ENCODE measurements around the gene TSPO.

Gene TSPO

GRCh38 chr22:43110927-43111623 is 40.3 kb upstream of the TSPO start:
- peak overlapping the region; percentile 35; the same call in 1 of the 2 replicates for H3K4me3 ChIP-seq (ENCODE audit: low read length)
- no peak for TF ChIP-seq CTCF (conservative IDR thresholded peaks at IDR 0.05; ENCODE audit: low read length)
- no peak for DNase-seq (ENCODE audit: low read depth)

- TF ChIP-seq CTCF (conservative IDR thresholded peaks at IDR 0.05; ENCODE audit: low read length), result no peak
- no peak for DNase-seq (ENCODE audit: low read depth)
- H3K4me3 ChIP-seq (ENCODE audit: low read length), result no peak overlapping the region
Measured at GRCh38 chr22:43113526-43114251, 37.7 kb upstream of the TSPO start.

GRCh38 chr22:43114958-43115357 is 36.4 kb upstream of the TSPO start:
- DNase-seq (ENCODE audit: low read depth), result no peak
- no peak for TF ChIP-seq CTCF (conservative IDR thresholded peaks at IDR 0.05; ENCODE audit: low read length)
- no peak overlapping the region for H3K4me3 ChIP-seq (ENCODE audit: low read length)

- no peak for DNase-seq (ENCODE audit: low read depth)
- no peak for TF ChIP-seq CTCF (conservative IDR thresholded peaks at IDR 0.05; ENCODE audit: low read length)
- H3K4me3 ChIP-seq (ENCODE audit: low read length), result no peak overlapping the region
Measured at GRCh38 chr22:43116932-43117331, 34.4 kb upstream of the TSPO start.

DNA sequence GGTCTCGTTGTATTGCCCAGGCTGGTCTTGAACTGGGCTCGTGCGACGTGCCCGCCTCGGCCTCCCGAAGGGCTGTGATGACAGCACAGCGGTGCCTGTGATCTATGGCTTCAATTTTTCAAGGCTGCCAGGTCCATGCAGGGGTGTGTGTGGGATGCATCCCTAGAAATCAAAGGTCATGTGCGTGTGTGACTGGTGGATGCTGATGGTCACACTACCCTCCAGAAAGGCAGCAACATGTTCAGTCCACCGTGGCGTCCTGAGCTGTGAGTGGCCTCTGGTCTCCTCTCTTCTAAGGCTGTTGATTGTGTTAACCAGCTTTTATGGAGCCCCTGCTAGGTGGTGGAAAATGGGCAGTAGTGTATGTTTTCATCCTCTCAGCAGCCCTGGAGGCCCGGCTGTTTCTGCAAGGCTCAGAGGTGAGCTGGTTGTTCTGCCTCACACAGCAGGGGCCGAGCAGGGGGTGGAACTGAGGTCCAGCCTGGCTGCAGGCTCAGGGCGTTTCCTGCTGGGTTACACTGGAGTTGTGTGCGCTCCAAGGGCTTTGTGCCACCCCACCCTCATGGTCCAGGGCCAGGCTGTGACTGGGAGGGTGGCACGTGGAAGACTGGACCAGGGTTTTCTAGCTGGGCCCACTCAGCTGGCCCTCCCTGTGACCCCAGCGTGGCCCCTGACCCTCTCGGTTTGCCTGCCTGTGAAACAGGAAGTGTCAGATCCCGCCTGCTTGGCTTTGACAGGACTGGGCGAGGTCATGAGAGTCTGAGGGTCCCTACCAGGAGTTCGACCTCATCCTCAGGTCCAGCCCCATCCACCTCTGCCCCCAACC is 33.1 kb upstream of the TSPO start:
- no peak for TF ChIP-seq CTCF (conservative IDR thresholded peaks at IDR 0.05; ENCODE audit: low read length)
- no peak overlapping the region for H3K4me3 ChIP-seq (ENCODE audit: low read length)
- no peak for DNase-seq (ENCODE audit: low read depth)

- no peak overlapping the region for H3K4me3 ChIP-seq (ENCODE audit: low read length)
- no peak for DNase-seq (ENCODE audit: low read depth)
- no peak for TF ChIP-seq CTCF (conservative IDR thresholded peaks at IDR 0.05; ENCODE audit: low read length)
Measured at GRCh38 chr22:43118953-43119458, 32.4 kb upstream of the TSPO start.
